HG03095 (cell line): ENCODE results near the gene ARHGEF39.
"Not testable (repeated sequence)": the region's sequence is repeated elsewhere in the genome, so short reads cannot be mapped to it uniquely, and the experiment has no call there.

Experiments
- ATAC-seq: cut with Tn5 transposase; IDR thresholded peaks from one replicate; pipeline ENCODE4 v1.9.1; 2021; ENCODE audit warnings: moderate library complexity; ENCODE audit not compliant: unreplicated experiment

ARHGEF39 gene

GRCh38 chr9:35628389-35628991, 36.5 kb downstream of the ARHGEF39 start:
- ATAC-seq, result no peak

GRCh38 chr9:35627575-35627974, 37.4 kb downstream of the ARHGEF39 start:
- ATAC-seq, result no peak

- ATAC-seq, result peak; percentile 44
Measured at GRCh38 chr9:35619800-35620158, 45.2 kb downstream of the ARHGEF39 start.

DNA sequence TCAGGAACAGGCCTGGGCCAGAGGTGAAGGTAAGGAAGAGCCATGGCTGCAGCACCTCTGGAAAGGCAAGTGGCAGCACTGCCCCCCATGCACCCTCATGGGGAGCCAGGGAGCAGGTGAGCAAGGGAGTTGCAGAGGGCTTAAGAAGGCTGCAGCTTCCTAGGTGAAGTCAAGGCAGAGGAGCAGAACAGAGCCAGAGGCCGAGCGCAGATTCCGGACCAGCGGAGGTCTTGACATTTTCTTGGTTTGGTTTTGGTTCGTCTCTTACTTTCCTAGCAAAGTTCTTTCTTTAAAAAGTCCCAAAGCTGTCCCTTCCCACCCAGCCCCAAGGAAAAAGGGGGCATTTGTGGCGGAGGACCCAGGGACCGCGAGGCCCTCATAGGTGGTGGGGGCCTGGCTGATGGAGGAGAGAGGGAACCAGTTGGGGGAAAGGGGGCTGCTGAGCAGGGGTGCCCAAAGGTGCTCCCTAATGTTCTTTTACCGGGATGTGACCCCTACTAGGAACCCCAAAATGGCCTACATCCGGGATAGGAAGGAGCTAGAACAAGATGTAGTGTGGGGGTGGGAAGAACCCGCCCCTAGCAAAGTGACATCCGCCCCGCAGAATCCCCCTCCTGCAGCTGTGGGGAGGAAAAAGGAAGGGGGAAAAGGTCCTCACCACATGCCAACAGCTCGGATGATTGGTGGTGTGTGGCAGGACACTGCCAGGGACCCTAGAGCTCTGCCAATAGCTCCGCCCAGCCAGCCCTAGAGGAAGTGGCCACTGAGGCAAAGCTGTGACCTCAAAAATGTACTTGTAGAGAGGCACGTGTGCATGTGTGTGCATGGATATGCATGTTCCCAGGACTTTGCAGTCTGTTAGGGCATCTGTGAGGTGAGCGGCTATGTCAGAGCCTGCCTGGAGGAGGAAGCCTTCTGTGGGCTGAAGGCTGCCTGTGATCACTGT, 45.9 kb downstream of the ARHGEF39 start:
- peak; percentile 34 for ATAC-seq

GRCh38 chr9:35618325-35618727, 46.7 kb downstream of the ARHGEF39 start, which contains the start of gene CD72:
Gene CD72 (minus strand): TSS chr9:35618413. CDS start chr9:35618303, 110 bp downstream.
- no peak for ATAC-seq

DNA sequence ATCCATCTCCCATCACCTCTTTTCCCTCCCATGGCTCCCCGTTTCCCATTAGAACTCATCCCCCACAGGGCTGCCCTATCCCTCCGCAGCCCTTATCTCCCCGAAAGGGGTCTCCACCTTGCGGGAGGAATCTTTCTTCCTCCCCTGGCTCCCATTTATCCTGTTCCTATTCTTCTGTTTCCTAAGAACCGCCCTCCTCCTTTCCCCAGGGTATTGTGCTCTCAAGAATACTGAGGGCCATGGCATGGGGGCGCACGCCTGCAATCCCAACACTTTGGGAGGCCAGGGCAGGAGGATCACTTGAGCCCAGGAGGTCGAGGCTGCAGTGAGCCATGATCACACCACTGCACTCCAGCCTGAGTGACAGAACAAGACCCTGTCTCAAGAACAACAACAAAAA, 47.4 kb downstream of the ARHGEF39 start:
- ATAC-seq, result no peak

GRCh38 chr9:35616681-35617459, 48.1 kb downstream of the ARHGEF39 start:
- ATAC-seq, result peak; percentile 42

- ATAC-seq, result no peak
Measured at GRCh38 chr9:35615981-35616680, 48.9 kb downstream of the ARHGEF39 start.

- no peak for ATAC-seq
Measured at GRCh38 chr9:35612843-35613242, 52.2 kb downstream of the ARHGEF39 start.

- ATAC-seq, result not testable (repeated sequence)
Measured at GRCh38 chr9:35612066-35612465, 52.9 kb downstream of the ARHGEF39 start.

- ATAC-seq, result no peak
Measured at GRCh38 chr9:35611230-35611797, 53.7 kb downstream of the ARHGEF39 start.

DNA sequence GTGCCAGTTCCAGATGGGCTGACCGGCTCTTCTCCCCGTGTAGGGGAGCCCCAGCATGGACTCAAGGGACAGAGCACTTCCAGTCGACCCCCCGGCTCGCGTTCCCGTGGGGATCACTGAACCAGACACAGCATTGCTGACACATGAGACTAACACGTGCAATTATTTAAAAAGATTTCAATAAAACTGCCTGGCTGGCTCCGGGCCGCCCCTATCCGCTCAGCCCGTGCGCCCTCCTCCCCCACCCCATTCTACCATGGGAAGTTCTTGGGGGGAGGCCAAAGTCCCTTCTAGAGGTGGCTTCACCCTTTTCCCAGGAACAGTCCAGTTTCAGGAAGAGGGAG, 55.2 kb downstream of the ARHGEF39 start:
- ATAC-seq, result no peak
